Fibroblast of peridontal ligament (primary cell): Measurements from ENCODE around the gene HMGCS2.
"Not testable (repeated sequence)": the region's sequence is repeated elsewhere in the genome, so short reads cannot be mapped to it uniquely, and the experiment has no call there.

Source experiments
- DNase-seq: peaks from one replicate; pipeline ENCODE4 v3.0.0-alpha.2; 2010; ENCODE audit errors: extremely low read depth

Gene HMGCS2

DNA sequence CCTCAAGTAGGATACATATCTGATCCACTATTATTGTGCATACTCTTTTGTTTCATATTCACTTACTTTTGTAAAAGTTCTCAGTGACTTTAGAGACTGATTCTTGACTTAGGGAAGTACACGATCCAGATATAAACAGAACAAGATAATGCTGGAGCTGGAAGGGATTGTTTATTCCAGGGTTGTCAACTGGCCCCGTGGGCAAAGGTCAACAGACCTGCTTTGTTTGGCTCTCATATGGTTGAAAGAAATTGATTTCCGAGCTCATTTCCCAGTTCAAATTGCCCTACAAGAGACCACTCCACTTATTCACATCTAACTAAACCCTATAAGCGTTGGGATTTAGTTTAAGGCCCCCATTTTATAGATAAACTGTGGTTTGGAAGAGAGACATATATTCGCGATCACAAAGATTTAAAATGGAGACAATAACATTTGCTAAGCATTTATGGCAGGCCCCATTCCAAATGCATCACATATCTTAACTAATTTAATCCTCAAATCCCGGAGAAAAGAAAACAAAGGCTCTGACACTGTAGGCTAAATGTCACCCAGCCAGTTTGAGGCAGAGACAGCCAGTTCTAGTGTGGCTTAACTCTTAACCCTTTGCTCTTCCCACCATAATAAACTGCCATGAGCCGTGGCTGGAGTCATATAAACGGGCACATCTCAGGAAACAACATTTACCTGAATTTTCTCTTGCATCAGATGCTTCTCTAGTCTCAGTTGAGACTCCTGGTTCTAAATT is 21.9 kb upstream of the HMGCS2 start:
- no peak for DNase-seq

- DNase-seq: peak; percentile 57
Observed at GRCh38 chr1:119787776-119788175, 19.1 kb upstream of the HMGCS2 start.

- not testable (repeated sequence) for DNase-seq
Observed at GRCh38 chr1:119786473-119787050, 17.9 kb upstream of the HMGCS2 start.

GRCh38 chr1:119786046-119786445 is 17.3 kb upstream of the HMGCS2 start:
- not testable (repeated sequence) for DNase-seq

DNA sequence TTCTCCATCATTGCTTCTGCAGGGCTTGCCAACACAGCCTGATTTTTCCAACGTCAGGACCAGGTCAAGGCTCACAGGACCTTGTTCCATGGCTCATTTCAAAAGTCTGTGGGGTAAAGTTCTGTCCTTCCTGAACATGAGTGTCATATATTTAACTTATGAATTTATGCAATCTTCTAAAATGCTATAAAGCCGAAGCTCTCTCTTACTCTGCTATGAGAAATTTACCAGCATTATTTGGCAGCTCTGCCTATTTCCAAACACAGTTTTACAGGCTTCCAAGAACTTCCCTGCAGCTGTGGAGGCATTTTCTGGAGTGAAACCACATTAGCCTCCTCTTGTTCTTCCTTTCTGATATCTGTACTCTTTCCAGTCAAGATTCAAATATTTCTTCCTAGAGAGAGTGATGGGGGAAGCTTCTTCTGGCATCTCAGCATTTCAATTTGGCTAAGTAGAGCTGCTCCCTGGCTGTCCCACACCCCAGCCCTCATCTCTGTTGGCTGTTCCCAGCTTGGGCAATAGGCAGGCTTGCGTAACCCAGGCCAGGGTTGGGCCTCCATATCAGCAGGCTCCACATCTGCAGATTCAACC is 15.6 kb upstream of the HMGCS2 start:
- peak; percentile 58 for DNase-seq

DNA sequence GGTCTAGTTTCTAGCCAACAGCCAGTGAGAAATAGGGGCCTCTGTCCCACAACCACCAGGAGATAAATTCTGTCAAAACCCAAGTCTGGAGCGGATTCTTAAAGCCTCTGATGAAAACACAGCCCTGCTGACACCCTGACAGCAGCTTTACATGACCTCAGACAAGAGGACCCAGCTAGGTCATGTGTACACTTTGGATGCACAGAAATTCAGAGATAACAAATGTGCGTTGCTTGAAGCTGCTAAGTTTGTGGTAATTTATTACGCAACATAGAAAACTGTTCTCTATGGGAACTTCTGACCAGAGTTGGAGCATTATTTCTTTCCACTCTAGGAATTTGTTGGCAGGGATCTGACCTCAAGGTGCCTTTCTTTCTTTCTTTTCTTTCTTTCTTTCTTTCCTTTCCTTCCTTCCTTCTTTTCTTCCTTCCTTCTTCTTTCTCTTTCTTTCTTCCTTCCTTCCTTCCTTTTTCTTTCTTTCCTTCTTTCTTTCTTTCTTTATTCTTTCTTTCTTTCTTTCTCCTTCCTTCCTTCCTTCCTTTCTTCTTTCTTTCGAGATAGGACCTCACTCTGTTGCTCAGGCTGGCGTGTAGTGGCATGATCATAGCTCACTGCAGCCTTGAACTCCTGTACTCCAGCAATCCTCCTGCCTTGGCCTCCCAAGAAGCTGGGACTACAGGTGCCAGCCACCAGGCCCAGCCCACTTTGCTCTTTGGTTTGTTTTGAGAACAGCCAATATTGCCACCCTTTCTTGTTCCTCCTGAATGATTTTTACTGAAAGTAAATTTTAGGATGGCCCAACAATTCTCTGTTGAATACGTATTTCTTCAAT is 14.9 kb upstream of the HMGCS2 start:
- DNase-seq: no peak

- DNase-seq: no peak
Observed at GRCh38 chr1:119782631-119783325, 14.1 kb upstream of the HMGCS2 start.

- DNase-seq: no peak
Observed at GRCh38 chr1:119781434-119782210, 12.9 kb upstream of the HMGCS2 start.

- peak; percentile 67 for DNase-seq
Observed at GRCh38 chr1:119779869-119780356, 11.2 kb upstream of the HMGCS2 start.

GRCh38 chr1:119778886-119779560 is 10.3 kb upstream of the HMGCS2 start:
- no peak for DNase-seq

- no peak for DNase-seq
Observed at GRCh38 chr1:119778359-119778758, 9.7 kb upstream of the HMGCS2 start.

DNA sequence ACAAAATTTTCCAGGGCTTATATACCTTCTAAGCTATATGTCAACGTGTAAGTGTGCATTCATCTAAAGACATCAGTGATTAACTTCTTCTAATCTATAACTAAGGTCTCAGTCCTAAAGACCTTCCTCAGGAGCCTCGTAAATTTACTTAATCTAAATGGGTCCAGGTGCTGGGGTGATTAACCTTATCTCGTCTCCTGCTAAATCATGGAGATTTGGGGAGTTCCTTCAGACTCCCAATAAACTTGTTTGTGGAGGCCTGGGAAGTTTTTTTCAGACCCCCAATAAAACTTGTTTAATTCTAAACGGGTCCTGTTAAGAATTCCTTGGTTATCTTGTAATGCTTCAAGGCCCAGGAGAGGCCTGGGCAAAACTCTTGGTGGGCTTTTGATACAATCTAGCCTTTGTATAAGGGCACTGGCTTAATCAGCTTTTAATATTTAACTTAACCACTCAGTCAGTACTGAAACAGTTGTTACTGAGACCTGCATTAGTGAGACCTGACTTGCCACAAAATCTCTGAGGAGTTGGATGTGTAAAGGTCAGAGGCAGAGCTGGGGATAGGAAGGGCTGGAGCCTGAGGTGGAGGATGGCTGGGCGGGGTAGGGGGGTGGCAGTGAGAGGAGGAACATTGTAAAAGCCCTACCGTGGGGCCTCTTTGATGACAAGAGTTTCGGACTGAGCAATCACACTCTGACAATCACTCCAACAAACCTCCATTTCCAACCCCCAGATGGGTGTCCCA is 6.2 kb upstream of the HMGCS2 start:
- no peak for DNase-seq

DNA sequence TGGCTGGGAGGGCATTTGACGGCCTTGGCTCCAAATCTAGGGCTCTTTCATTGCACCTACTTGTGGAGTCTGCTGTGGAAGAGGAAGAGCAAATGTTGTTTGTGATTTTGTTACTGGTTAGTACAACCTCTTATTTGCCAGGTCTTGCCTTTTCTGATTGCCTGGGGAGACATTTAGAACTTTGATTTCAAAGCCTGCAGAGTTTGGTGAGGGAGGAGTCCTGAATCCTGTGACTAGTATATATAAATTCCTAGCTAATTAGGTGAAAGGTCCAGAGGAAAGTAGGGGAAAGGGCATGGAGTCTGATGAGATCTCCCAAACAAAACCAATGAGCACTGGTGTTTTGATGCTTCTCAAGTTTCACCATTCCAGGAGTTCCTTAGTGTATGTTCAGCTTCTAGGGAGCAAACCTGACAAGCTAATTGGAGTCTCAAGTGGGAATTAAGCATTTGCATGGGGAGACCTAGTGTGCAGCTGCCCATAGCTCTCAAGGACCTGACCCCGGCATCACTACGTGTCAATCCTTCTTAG is 5.1 kb upstream of the HMGCS2 start:
- peak; percentile 35 for DNase-seq

GRCh38 chr1:119772298-119772697 is 3.6 kb upstream of the HMGCS2 start:
- no peak for DNase-seq

GRCh38 chr1:119771770-119772169 is 3.1 kb upstream of the HMGCS2 start:
- peak; percentile 30 for DNase-seq

- DNase-seq: no peak
Observed at GRCh38 chr1:119771016-119771415, 2.3 kb upstream of the HMGCS2 start.

- no peak for DNase-seq
Observed at GRCh38 chr1:119767486-119767885, 1.2 kb downstream of the HMGCS2 start.

GRCh38 chr1:119766374-119766794 is 2.3 kb downstream of the HMGCS2 start:
- no peak for DNase-seq

DNA sequence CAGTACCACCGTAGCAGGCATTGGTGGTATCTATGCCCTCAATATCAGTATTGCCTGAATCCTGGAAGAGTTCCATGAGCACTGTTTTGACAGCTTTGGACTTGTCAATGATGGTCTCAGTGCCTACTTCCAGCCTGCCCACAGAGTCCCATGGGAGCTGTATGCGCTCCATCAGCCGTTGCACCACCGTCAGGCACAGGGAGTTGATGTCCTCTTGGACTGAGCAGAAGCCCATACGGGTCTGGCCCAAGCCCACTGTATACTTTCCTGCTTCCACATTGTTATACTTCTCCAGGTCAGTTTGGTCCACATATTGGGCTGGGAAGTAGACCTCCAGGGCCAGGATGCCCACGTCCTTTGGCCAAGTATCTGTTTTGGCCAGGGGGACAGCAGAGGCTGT is 4.5 kb downstream of the HMGCS2 start:
- DNase-seq: no peak
